Stimulated activated CD8-positive, alpha-beta memory T cell treated with anti-CD3 and anti-CD28 coated beads, Interleukin-12 subunit alpha, Interleukin-12 subunit beta, amount 100 ng/mL, for 24 hours (primary cell): ENCODE results near the gene PKN1.
A peak's percentile ranks its signal among the peaks of the same experiment; 100 is the strongest.
"Not testable (repeated sequence)": the region's sequence is repeated elsewhere in the genome, so short reads cannot be mapped to it uniquely, and the experiment has no call there.

Source experiments
- DNase-seq: peaks from one replicate; pipeline ENCODE4 v3.0.0-alpha.2; 2020; ENCODE audit errors: extremely low read depth

PKN1 gene

GRCh38 chr19:14482172-14482941 lies 49.3 kb downstream of the PKN1 start:
- DNase-seq, result no peak

GRCh38 chr19:14487370-14488125 lies 54.4 kb downstream of the PKN1 start:
- no peak for DNase-seq

GRCh38 chr19:14492756-14493337 lies 59.7 kb downstream of the PKN1 start:
- no peak for DNase-seq

- DNase-seq, result no peak
Observed at GRCh38 chr19:14494411-14494810, 61.3 kb downstream of the PKN1 start.

- DNase-seq, result no peak
Observed at GRCh38 chr19:14494910-14495671, 62.0 kb downstream of the PKN1 start.

- DNase-seq, result no peak
Observed at GRCh38 chr19:14495672-14496028, 62.5 kb downstream of the PKN1 start.

- DNase-seq, result peak; percentile 52
Observed at GRCh38 chr19:14496029-14496833, 63.1 kb downstream of the PKN1 start, which contains the start of gene GIPC1. Gene GIPC1, minus strand, starts transcription at chr19:14496127. Its CDS starts 13,151 bp downstream, at chr19:14482976.

GRCh38 chr19:14496834-14497227 lies 63.7 kb downstream of the PKN1 start:
- no peak for DNase-seq

GRCh38 chr19:14497228-14497921 lies 64.3 kb downstream of the PKN1 start:
- DNase-seq, result no peak

- DNase-seq, result no peak
Observed at GRCh38 chr19:14502334-14503092, 69.4 kb downstream of the PKN1 start.

- DNase-seq, result no peak
Observed at GRCh38 chr19:14503285-14503684, 70.2 kb downstream of the PKN1 start.

- not testable (repeated sequence) for DNase-seq
Observed at GRCh38 chr19:14504575-14504974, 71.5 kb downstream of the PKN1 start.

- no peak for DNase-seq
Observed at GRCh38 chr19:14505488-14506239, 72.6 kb downstream of the PKN1 start.

- DNase-seq, result no peak
Observed at GRCh38 chr19:14507704-14508542, 74.8 kb downstream of the PKN1 start.

GRCh38 chr19:14510311-14511228 lies 77.5 kb downstream of the PKN1 start:
- no peak for DNase-seq

GRCh38 chr19:14511229-14511593 lies 78.1 kb downstream of the PKN1 start:
- DNase-seq, result no peak

GRCh38 chr19:14512406-14512961 lies 79.4 kb downstream of the PKN1 start:
- no peak for DNase-seq
